Raji (cell line): Measurements from ENCODE around the gene COL4A5.

Source experiments
- POLR2A ChIP-seq: IDR thresholded peaks from 2 replicates; pipeline ENCODE4 v1.6.1; 2011; ENCODE audit warnings: low read depth, low read length, control low read depth; ENCODE audit not compliant: insufficient read depth

Gene COL4A5

GRCh38 chrX:108704839-108705238 is 265.2 kb downstream of the COL4A5 start:
- no peak for TF ChIP-seq POLR2A

GRCh38 chrX:108712886-108713285 is 273.2 kb downstream of the COL4A5 start:
- TF ChIP-seq POLR2A = no peak

DNA sequence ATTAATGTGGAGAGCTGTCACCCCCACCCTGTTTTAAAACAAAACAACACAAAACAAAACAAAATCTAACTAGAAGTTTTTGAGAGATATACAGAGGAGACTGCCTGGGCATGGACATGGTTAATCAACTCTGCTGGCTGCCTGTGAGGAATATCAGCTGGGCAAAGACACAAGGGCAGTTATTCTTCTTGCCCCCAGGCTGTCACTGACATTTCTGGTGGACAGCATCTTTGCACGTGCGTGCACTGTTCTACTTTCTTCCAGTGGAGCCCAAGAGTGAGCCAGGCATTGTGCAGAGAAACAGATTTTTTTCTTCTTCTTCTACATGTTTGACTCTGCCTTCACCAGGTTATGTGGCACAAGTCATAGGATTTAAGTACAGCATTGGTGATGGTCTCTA is 282.9 kb downstream of the COL4A5 start:
- no peak for TF ChIP-seq POLR2A

DNA sequence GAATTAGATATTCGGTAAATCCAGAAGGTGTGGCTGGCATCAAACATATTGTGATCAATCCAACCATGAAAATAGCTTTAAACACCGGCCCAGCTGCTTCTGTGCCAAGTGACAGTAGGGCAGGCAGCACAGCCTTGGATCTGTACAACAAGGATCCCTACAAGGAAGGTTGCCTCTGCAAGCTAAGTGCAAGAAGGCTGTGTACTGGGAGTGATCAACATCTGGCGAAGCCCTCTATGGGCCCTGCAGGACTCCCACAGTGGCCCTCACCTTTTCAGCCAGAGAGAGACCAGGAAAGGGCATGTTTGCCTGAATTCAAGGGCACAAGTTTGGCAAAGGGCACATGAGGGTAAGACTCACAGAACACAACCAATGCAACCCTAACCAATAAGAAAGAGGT is 287.1 kb downstream of the COL4A5 start:
- TF ChIP-seq POLR2A = no peak

GRCh38 chrX:108731153-108731552 is 291.5 kb downstream of the COL4A5 start:
- TF ChIP-seq POLR2A = no peak

DNA sequence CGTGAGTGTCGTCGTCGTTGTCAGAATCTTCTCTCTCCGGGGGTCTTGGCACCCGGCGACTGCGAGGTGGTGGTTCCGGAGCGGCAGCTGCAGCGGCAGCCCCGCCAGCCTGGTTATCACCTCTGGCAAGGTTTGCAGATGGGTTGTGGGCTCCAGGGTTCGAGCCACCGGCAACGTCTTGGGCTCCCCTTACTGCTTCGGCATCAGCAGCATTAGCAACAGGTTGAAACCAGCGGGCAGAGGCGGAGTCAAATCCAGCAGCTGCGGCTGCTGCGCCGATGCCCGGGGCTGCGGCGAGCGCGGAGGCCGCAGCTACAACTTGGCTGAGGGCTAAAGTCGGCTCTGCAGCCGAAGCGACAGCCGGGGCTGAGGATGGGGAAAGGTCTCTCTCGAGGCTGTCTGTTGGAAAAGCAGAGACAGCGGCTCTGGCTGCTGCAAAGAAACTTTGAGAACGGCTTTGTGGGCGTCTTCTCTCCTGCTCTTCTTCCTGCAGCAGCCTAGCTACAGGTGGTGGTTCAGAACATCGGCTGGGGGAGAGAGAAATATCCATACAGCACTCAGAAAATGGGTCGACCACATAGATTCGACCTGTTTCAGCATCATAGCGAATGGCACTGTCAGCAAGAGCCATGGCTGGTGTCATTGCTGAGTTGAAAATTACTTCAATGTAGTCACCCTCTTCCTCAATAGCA is 293.1 kb downstream of the COL4A5 start:
- no peak for TF ChIP-seq POLR2A

GRCh38 chrX:108734426-108734825 is 294.8 kb downstream of the COL4A5 start:
- TF ChIP-seq POLR2A = no peak

DNA sequence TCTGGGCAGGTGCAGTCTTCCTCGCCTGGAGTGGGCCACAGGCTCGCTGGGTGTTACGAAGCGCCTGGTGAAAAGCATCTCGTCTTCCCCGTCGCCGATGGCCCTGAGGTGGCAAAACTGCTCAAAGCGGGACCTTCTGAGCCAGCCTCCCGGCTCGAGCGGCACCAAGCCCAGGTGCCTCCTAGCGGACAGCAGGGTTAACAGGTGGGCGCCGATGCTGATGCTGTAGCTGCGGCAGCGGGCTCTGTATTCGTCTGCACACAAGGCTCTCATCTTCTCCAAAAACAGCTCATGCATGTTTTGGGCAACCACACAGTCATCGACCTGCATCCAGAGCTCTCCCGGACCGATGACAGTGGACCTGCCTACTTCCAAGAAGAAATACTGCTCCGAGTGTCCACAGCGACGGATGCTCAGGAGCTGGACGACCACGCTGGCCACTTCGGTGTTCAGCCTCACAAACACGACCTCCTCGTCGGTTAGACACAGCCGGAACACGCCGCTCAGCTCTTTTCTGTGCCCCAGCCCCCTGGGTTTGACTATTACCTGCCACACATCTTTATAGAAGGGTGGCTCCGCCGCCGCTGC is 295.5 kb downstream of the COL4A5 start:
- no peak for TF ChIP-seq POLR2A

GRCh38 chrX:108735679-108736508 is 296.3 kb downstream of the COL4A5 start:
- TF ChIP-seq POLR2A = no peak

GRCh38 chrX:108736509-108737479 is 297.2 kb downstream of the COL4A5 start, which contains the start of gene IRS4:
IRS4 (minus strand) TSS chrX:108736563.
- no peak for TF ChIP-seq POLR2A

DNA sequence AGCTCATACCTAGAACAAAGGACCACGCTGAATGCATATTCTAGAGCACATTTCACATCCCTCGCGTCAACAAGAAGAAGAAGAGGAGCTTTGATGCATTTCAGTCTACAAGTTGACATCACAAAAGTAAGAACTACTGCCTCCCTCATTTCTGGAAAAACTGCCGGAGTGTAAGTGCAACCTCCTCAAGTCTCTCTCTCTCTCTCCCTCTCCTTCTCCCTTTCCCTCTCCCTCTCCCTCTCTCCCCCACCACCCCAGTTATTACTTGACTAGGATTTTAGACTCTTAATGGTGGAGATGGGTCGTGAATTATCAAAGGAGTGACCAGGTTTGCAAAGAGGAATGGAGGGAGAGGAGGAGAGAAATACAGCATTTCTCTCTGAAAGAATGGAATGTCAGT is 298.1 kb downstream of the COL4A5 start:
- TF ChIP-seq POLR2A = no peak

DNA sequence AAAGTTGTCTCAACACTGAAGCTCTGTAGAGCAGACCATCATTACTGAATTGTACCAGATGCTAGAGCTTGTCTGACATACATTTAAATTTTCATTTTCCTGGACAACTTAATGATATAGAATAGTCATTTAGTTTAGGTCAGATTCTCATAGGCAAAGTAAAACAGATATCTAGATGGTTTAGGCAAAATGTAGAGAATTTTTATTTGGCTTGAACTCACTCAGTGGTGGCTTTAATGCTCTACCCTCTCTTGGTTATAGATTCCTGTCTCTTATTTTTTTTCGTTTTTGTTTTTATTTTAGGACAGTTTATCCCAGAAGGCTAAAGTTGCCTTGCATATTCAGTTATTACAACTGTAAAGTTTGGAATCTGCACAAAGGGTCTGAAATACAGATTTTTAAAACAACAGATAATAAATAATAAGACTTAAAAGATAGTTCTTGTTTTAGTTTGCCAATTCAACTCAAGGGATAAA is 300.7 kb downstream of the COL4A5 start:
- no peak for TF ChIP-seq POLR2A
